ENCODE measurements around the gene QTRT2.

Gene QTRT2

GRCh38 chr3:114095796-114096195, 39.3 kb downstream of the QTRT2 start:
- H3K27ac ChIP-seq (replicated peaks): no peak overlapping the region
- no peak for TF ChIP-seq CTCF (IDR thresholded peaks at IDR 0.05; ENCODE audit: insufficient read depth, low read length)
- no peak for TF ChIP-seq GABPA (IDR thresholded peaks at IDR 0.05; ENCODE audit: low read depth)
- no peak for TF ChIP-seq SPI1 (IDR thresholded peaks at IDR 0.05; ENCODE audit: borderline replicate concordance, low read depth)
- no peak overlapping the region for H3K4me3 ChIP-seq (replicated peaks; ENCODE audit: insufficient read depth, low read length)
- H3K27me3 ChIP-seq (ENCODE audit: insufficient read depth, poor library complexity, severe bottlenecking): no peaks in the 10 kb centered on the region
- DNase-seq (ENCODE audit: low read depth in 1 of 2, low spot score in 1 of 2): no peak

- no peak overlapping the region for H3K27ac ChIP-seq (replicated peaks)
- no peak overlapping the region for H3K4me3 ChIP-seq (replicated peaks; ENCODE audit: insufficient read depth, low read length)
- no peak for DNase-seq (ENCODE audit: low read depth in 1 of 2, low spot score in 1 of 2)
- no peaks in the 10 kb centered on the region for H3K27me3 ChIP-seq (ENCODE audit: insufficient read depth, poor library complexity, severe bottlenecking)
- TF ChIP-seq REST (IDR thresholded peaks at IDR 0.05; ENCODE audit: insufficient replicate concordance, low read depth) (no peak), CTCF (IDR thresholded peaks at IDR 0.05; ENCODE audit: insufficient read depth, low read length) (no peak)
Observed at GRCh38 chr3:114101101-114101500, 44.6 kb downstream of the QTRT2 start.

- H3K27ac ChIP-seq (replicated peaks): no peak overlapping the region
- H3K27me3 ChIP-seq (ENCODE audit: insufficient read depth, poor library complexity, severe bottlenecking): no peaks in the 10 kb centered on the region
- H3K4me3 ChIP-seq (replicated peaks; ENCODE audit: insufficient read depth, low read length): no peak overlapping the region
- no peak for DNase-seq (ENCODE audit: low read depth in 1 of 2, low spot score in 1 of 2)
- TF ChIP-seq CTCF (IDR thresholded peaks at IDR 0.05; ENCODE audit: insufficient read depth, low read length) (no peak), REST (IDR thresholded peaks at IDR 0.05; ENCODE audit: insufficient replicate concordance, low read depth) (no peak), GABPA (IDR thresholded peaks at IDR 0.05; ENCODE audit: low read depth) (no peak), SPI1 (IDR thresholded peaks at IDR 0.05; ENCODE audit: borderline replicate concordance, low read depth) (no peak), POLR2AphosphoS5 (IDR thresholded peaks at IDR 0.05; ENCODE audit: low read depth) (no peak)
Observed at GRCh38 chr3:114103181-114103580, 46.6 kb downstream of the QTRT2 start.

GRCh38 chr3:114103858-114104257, 47.3 kb downstream of the QTRT2 start:
- H3K4me3 ChIP-seq (replicated peaks; ENCODE audit: insufficient read depth, low read length): no peak overlapping the region
- H3K27ac ChIP-seq (replicated peaks): no peak overlapping the region
- TF ChIP-seq POLR2AphosphoS5 (IDR thresholded peaks at IDR 0.05; ENCODE audit: low read depth) (no peak), REST (IDR thresholded peaks at IDR 0.05; ENCODE audit: insufficient replicate concordance, low read depth) (no peak), CTCF (IDR thresholded peaks at IDR 0.05; ENCODE audit: insufficient read depth, low read length) (no peak), SPI1 (IDR thresholded peaks at IDR 0.05; ENCODE audit: borderline replicate concordance, low read depth) (no peak), GABPA (IDR thresholded peaks at IDR 0.05; ENCODE audit: low read depth) (no peak)
- no peak for DNase-seq (ENCODE audit: low read depth in 1 of 2, low spot score in 1 of 2)
- no peaks in the 10 kb centered on the region for H3K27me3 ChIP-seq (ENCODE audit: insufficient read depth, poor library complexity, severe bottlenecking)

Measured in HL-60 (cell line).